ENCODE data around the gene ELOVL6. TPM values are rescaled to one million over a fixed set of nuclear protein-coding genes. Genes with fewer than 3 reads are reported as not detected.
A peak's percentile ranks its signal among the peaks of the same experiment; 100 is the strongest.

Gene ELOVL6
- total RNA-seq, 1 donor from 2014 or later, result 3.6 TPM

- DNase-seq, result no peak
- no peak overlapping the region for H3K4me3 ChIP-seq
- H3K27ac ChIP-seq, result no peak overlapping the region
- TF ChIP-seq, protein P1, sequence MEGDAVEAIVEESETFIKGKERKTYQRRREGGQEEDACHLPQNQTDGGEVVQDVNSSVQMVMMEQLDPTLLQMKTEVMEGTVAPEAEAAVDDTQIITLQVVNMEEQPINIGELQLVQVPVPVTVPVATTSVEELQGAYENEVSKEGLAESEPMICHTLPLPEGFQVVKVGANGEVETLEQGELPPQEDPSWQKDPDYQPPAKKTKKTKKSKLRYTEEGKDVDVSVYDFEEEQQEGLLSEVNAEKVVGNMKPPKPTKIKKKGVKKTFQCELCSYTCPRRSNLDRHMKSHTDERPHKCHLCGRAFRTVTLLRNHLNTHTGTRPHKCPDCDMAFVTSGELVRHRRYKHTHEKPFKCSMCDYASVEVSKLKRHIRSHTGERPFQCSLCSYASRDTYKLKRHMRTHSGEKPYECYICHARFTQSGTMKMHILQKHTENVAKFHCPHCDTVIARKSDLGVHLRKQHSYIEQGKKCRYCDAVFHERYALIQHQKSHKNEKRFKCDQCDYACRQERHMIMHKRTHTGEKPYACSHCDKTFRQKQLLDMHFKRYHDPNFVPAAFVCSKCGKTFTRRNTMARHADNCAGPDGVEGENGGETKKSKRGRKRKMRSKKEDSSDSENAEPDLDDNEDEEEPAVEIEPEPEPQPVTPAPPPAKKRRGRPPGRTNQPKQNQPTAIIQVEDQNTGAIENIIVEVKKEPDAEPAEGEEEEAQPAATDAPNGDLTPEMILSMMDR (IDR thresholded peaks at IDR 0.05), result no peak
- no peaks in the 10 kb centered on the region for H3K27me3 ChIP-seq (ENCODE audit: low read depth)
- no peak for ATAC-seq
- H3K4me1 ChIP-seq, result peaks cover 8% of the 10 kb centered on the region
- intact Hi-C loops (cut with DNase I), result no loop called here
- no peaks in the 10 kb centered on the region for H3K36me3 ChIP-seq
- H3K9me3 ChIP-seq, result no peaks in the 10 kb centered on the region
Measured at GRCh38 chr4:110064934-110065333, 133.5 kb downstream of the ELOVL6 start.

DNA sequence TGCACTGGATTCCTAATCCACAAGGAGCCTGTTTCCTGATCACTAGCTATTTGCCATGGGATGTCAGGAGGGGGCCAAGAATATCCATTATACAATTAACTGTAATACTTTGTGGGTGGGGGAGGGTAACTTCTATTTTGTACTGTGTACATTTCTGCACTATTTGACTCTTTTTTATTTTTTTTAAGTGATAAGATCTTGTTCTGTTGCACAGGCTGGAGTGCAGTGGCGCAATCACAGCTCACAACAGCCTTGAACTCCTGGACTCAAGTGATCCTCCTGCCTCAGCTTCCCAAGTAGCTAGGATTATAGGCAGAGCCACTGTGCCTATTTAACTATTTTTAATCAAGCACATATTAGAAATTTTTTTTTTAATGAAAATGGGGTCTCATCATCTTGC lies 134.1 kb downstream of the ELOVL6 start:
- no peak overlapping the region for H3K27ac ChIP-seq
- H3K4me3 ChIP-seq, result no peak overlapping the region
- TF ChIP-seq, protein P1 (IDR thresholded peaks at IDR 0.05), result no peak
- no peaks in the 10 kb centered on the region for H3K9me3 ChIP-seq
- ATAC-seq (no peak), DNase-seq (no peak)
- intact Hi-C loops (cut with DNase I), result no loop called here
- peaks cover 11% of the 10 kb centered on the region for H3K4me1 ChIP-seq
- no peaks in the 10 kb centered on the region for H3K36me3 ChIP-seq
- H3K27me3 ChIP-seq (ENCODE audit: low read depth), result no peaks in the 10 kb centered on the region

- H3K27ac ChIP-seq, result no peak overlapping the region
- H3K4me1 ChIP-seq, result peaks cover 11% of the 10 kb centered on the region
- H3K36me3 ChIP-seq, result no peaks in the 10 kb centered on the region
- H3K4me3 ChIP-seq, result no peak overlapping the region
- H3K9me3 ChIP-seq, result no peaks in the 10 kb centered on the region
- TF ChIP-seq, protein P1 (IDR thresholded peaks at IDR 0.05), result no peak
- no peaks in the 10 kb centered on the region for H3K27me3 ChIP-seq (ENCODE audit: low read depth)
- ATAC-seq, result no peak
- intact Hi-C loops (cut with DNase I), result no loop called here
- no peak for DNase-seq
Measured at GRCh38 chr4:110062166-110062565, 136.2 kb downstream of the ELOVL6 start.

DNA sequence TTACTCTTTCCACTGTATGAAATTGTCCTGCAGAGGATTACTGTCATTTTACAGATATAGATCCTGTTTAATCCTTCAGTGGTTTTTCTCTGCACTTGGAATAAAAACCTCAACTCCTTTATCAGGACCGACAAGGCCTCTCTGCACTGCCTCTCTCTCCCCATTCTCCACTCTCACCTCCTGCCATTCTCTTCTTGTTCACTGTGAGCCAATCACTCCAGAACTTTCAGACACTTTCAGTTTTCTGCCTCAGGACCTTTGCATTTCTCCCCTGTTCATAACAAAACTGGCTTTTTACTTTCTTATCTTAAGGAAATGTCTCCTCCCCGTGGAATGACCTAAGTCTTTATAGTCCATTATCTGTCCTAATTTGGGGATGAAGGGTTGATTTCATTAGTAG lies 137.3 kb downstream of the ELOVL6 start:
- Histone ChIP-seq H3K27ac (no peak overlapping the region), H3K27me3 (ENCODE audit: low read depth) (no peaks in the 10 kb centered on the region), H3K36me3 (no peaks in the 10 kb centered on the region), H3K9me3 (no peaks in the 10 kb centered on the region), H3K4me3 (no peak overlapping the region), H3K4me1 (peaks cover 11% of the 10 kb centered on the region)
- DNase-seq (no peak), ATAC-seq (no peak)
- TF ChIP-seq, protein P1 (IDR thresholded peaks at IDR 0.05), result no peak
- intact Hi-C loops (cut with DNase I), result no loop called here

DNA sequence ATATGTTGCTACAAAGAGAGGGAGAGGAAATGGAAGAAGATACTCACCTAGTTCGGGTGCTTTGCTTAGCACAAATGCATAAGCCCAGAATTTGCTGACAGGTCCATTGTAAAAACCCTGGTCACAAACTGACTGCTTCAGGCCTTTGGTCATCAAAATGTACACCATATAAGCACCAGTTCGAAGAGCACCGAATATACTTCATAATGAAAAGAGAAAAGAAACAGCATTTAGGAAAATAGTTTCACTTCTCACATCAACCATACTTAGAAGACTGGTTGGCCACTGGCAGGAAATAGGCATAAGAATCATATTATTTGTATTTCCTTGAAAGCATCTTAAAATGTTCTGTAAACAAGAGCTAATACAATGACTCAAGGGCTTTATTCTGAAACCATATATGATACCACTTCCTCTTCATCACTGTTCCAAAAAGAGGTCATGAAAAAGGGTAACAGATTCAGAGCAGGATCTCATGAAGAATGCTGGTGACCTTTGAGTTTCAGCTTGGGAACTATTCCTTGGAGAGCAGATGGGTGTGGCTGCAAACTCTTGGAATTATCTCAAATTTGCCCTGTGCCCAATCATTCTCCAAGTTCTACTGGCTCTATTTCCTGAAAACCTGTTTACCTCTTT lies 138.7 kb downstream of the ELOVL6 start:
- Histone ChIP-seq H3K9me3 (no peaks in the 10 kb centered on the region), H3K27me3 (ENCODE audit: low read depth) (no peaks in the 10 kb centered on the region), H3K4me3 (no peak overlapping the region), H3K4me1 (peaks cover 11% of the 10 kb centered on the region), H3K27ac (no peak overlapping the region), H3K36me3 (no peaks in the 10 kb centered on the region)
- DNase-seq, result no peak
- ATAC-seq, result peak; percentile 30 to 50
- intact Hi-C loops (cut with DNase I), result no loop called here
- TF ChIP-seq, protein P1 (IDR thresholded peaks at IDR 0.05), result no peak
